Putamen (tissue), 1 donor: Measurements from ENCODE around the gene SUPT3H.

ENCODE experiments used
- DNase-seq: peaks from one replicate; pipeline ENCODE4 v3.0.0-alpha.2; 2016; ENCODE audit warnings: low spot score

Gene SUPT3H

DNA sequence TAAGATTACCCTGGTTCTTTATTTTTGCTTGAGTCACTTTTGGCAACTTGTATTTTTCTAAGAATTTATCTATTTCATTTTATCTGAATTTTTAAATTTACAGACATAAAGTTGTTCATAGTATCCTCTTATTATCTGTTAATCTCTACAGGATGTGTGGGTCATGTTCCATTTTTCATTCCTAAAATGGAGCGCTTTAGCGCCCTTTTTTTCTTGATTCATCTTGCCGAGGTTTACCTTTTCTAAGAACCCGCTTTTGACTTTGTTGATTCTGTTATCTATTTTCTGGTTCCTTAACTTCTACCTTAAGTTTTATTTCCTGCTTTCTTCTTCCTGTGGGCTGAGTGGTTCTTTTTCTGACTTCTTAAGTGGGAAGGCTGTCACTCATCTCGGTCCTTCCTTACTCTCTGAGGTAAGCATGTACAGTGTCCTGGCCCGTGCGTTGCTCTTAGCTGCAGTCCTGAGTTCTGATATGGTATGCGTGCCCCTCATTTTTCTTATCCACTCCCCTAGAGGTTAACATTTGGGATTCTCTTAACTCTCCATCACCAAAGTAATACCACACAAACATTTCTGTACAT, 590.4 kb downstream of the SUPT3H start:
- DNase-seq = no peak

DNA sequence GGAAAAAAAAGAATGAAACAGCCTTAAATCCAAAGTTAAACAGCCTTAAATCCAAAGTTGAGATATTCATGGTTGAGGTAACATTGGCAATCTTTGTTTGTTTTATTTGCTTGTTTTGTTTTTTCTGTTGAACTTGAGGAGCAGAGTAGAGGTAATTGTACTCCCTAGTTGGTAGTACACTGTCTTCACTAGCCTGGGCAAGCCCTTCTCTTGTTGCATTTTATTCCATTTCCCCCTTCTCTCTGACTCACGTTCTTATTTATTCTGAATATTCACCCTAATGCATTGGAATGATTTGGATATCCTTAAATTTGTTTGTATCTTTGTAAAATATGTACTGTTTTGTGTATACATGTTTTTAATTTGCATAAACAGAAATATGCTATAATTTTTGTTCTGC, 592.6 kb downstream of the SUPT3H start:
- no peak for DNase-seq

DNA sequence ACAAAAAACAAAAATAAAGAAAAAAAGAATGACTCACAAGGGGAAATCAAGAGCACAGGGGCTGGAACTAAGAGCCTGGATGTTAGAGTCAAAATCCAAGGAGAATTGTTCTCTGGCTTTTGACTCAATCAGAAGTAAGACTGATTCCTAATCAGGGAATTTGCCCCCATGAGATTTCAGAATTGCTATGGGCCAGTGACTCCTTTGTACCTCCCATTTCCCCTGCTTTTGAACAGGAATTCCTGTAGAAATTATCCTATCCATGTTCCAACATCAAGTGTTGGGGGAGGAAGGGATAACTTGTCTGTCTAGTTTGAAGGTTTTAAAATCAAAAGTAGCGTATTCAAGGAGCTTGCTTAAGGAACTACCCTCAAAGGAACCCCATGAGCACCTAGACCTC, 593.5 kb downstream of the SUPT3H start:
- DNase-seq = no peak

DNA sequence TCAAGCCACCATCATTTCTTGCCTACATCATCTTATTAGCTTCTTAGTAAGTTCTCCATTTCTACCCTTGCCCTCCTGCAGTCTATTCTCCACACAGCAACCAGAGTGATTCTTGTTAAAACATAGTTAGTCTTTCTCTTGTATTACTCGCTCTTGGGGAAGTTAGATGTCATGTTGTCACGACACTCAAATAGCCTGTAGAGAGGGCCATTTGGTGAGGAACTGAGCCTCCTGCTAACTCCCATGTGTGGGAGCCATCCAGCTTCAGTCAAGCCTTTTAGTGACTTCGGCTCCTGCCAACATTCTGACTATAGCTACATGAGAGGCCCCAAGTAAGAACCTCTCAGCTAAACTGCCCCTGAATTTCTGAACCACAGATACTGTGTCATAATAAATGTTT, 594.8 kb downstream of the SUPT3H start:
- no peak for DNase-seq

DNA sequence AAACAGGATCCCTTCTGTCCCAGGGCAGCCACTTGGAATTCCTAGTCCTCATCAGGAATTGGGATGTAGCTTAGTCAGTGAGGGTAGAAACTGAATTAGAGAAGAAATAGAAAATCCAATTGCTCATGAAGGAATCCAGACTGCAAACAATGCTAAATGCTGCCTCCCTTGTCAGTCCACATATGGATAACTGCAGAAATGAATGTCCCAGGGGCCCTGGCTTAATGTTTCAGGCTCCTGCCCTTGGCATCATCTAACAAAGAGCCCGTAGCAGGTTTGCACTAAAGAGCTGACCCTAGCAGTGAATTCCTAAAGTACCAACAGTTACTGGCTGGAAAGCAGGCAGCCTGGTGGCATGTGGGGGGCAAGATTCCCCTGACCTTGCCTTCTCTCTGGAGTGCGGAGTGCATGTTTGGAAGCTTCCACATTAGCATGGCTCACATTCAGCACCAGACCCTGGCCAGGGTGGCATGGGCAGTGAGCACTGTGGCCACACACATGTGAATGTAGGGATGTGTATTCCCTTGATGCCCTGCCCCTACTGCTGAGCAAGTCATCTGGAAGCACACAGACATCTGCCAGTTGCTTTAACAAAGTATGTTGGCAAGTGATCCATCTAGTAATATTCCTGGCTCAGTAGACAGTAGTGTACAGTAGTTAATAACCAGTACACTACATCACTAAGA, 595.7 kb downstream of the SUPT3H start:
- no peak for DNase-seq

DNA sequence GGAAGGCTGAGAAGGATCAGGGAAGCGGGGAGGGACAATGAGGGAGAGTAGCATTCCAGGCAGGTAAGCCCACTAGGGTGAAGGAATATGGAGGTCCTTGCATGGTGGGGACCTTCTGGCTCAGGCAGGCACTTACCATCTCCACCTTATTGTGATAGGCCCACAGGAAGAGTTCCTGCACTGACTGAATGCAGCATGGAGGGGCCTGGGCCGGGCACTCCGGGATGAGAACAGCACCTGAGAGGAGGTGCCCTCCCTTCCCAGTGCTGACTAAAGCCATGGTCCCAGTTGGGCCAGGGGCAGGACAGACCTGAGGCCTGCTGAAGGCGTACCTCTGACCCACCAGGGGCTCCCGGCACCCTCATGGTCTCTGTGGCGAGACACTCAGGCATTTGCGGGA, 597.6 kb downstream of the SUPT3H start:
- no peak for DNase-seq

DNA sequence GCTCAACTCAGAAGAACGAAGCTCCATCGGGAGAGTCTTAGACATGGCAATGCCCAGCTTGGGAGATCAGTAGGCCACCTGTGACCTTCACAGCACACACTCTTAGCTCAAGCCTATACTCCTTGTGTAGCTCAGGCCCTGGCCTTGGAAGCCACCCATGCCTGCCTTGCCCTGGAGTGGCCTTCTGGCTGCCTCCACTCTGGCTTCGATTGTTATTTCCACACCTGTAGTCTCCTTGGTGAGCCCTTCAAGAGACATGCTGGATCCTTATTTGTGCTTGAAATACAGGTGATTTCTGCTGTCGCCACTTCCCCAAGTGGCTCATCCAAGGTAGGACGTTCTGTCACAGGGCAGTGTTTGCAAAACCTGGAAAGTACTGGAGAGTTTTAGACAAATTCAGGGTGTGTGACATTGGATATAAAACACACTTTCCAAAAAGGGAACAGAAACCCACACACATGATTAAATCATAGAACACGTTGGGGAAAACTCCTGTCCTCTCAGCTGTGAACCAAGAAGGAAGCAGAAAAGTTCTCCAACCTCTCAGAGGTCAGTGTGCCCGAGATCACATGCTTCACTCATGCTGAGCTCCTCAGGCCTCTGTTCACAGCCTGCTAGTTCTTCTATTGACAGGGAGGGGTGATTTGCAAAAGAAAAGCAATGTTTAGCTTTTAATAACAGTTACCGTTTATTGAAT, 598.5 kb downstream of the SUPT3H start:
- peak; percentile 25 for DNase-seq
